GM12878 (cell line): ENCODE results near the gene LZIC.

Experiments
- BRCA1 ChIP-seq: IDR thresholded peaks from 2 replicates; pipeline ENCODE4 v1.6.1; 2011; ENCODE audit warnings: low read depth, low read length, improper control_type of control experiment
- CREM ChIP-seq: IDR thresholded peaks from 2 replicates; pipeline ENCODE4 v1.6.1; 2014; ENCODE audit warnings: antibody characterized with exemption, low read depth
- CTCF ChIP-seq, 3 experiments: IDR thresholded peaks in 2 of 3; conservative IDR thresholded peaks in 1 of 3; 2 replicates each; pipeline ENCODE4 v1.5.1; 2011; ENCODE audit warnings: low read depth in 3 of 3, low read length in 3 of 3, mild to moderate bottlenecking in 3 of 3, control low read depth in 2 of 3, moderate library complexity in 2 of 3, inconsistent platforms in 1 of 3, mixed read lengths in 1 of 3; ENCODE audit not compliant: control insufficient read depth in 2 of 3, insufficient read depth in 1 of 3; ENCODE audit errors: extremely low read depth in 1 of 3
- EZH2 ChIP-seq: IDR thresholded peaks from 2 replicates; pipeline ENCODE4 v1.6.1; 2012; ENCODE audit warnings: low read depth, mild to moderate bottlenecking, control low read depth, inconsistent platforms, low read length, borderline replicate concordance; ENCODE audit not compliant: control insufficient read depth
- JUNB ChIP-seq: IDR thresholded peaks from 2 replicates; pipeline ENCODE4 v1.6.1; 2016; ENCODE audit warnings: antibody characterized with exemption, mild to moderate bottlenecking
- JUND ChIP-seq: IDR thresholded peaks from 2 replicates; pipeline ENCODE4 v1.6.1; 2012; ENCODE audit warnings: low read depth, mild to moderate bottlenecking, low read length, improper control_type of control experiment, moderate library complexity
- POLR2AphosphoS5 ChIP-seq: IDR thresholded peaks from 2 replicates; pipeline ENCODE4 v1.6.1; 2011; ENCODE audit warnings: mild to moderate bottlenecking, low read length, inconsistent platforms
- SIN3A ChIP-seq: IDR thresholded peaks from 2 replicates; pipeline ENCODE4 v1.6.1; 2012; ENCODE audit warnings: low read depth, low read length, improper control_type of control experiment
- SP1 ChIP-seq: IDR thresholded peaks from one replicate; pipeline ENCODE4 v1.6.1; 2011; ENCODE audit warnings: low read depth, low read length
- TF ChIP-seq, protein P1 (sequence below): fragments of 150-350 bp; IDR thresholded peaks from 2 replicates; pipeline ENCODE4 v1.6.1; 2016; ENCODE audit warnings: low read depth, low read length

- TF ChIP-seq EZH2, result no peak
- no peak for TF ChIP-seq POLR2AphosphoS5
- no peak for TF ChIP-seq CTCF (IDR thresholded peaks at IDR 0.05 in 2 of 3, conservative IDR thresholded peaks at IDR 0.05 in 1 of 3; ENCODE audit: control insufficient read depth in 2 of 3, extremely low read depth in 1 of 3, insufficient read depth in 1 of 3, low read depth in 3 of 3, low read length in 3 of 3)
- TF ChIP-seq JUNB, result no peak
- TF ChIP-seq, protein P1, sequence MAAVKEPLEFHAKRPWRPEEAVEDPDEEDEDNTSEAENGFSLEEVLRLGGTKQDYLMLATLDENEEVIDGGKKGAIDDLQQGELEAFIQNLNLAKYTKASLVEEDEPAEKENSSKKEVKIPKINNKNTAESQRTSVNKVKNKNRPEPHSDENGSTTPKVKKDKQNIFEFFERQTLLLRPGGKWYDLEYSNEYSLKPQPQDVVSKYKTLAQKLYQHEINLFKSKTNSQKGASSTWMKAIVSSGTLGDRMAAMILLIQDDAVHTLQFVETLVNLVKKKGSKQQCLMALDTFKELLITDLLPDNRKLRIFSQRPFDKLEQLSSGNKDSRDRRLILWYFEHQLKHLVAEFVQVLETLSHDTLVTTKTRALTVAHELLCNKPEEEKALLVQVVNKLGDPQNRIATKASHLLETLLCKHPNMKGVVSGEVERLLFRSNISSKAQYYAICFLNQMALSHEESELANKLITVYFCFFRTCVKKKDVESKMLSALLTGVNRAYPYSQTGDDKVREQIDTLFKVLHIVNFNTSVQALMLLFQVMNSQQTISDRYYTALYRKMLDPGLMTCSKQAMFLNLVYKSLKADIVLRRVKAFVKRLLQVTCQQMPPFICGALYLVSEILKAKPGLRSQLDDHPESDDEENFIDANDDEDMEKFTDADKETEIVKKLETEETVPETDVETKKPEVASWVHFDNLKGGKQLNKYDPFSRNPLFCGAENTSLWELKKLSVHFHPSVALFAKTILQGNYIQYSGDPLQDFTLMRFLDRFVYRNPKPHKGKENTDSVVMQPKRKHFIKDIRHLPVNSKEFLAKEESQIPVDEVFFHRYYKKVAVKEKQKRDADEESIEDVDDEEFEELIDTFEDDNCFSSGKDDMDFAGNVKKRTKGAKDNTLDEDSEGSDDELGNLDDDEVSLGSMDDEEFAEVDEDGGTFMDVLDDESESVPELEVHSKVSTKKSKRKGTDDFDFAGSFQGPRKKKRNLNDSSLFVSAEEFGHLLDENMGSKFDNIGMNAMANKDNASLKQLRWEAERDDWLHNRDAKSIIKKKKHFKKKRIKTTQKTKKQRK, result no peak
- TF ChIP-seq JUND, result no peak
- no peak for TF ChIP-seq SP1
- no peak for TF ChIP-seq SIN3A
- no peak for TF ChIP-seq CREM
- TF ChIP-seq BRCA1, result no peak
Measured at GRCh38 chr1:9882945-9883303, 60.3 kb downstream of the LZIC start.
